Progenitor cell of endocrine pancreas (in vitro differentiated cells): Measurements from ENCODE around the gene POU2AF1. TPM values are rescaled to one million over a fixed set of nuclear protein-coding genes. Genes with fewer than 3 reads are reported as not detected.

Source experiments
- DNase-seq: peaks from one replicate; pipeline ENCODE4 v3.0.0; 2021; ENCODE audit warnings: low spot score; ENCODE audit not compliant: unreplicated experiment
- H3K27ac Mint-ChIP-seq: 2 replicates; pipeline ENCODE4 v1.8.0; 2021; ENCODE audit warnings: mild to moderate bottlenecking, moderate library complexity, mixed read lengths
- H3K27me3 Mint-ChIP-seq: 2 replicates; pipeline ENCODE4 v1.8.0; 2021; ENCODE audit warnings: mixed read lengths
- H3K36me3 Mint-ChIP-seq: 2 replicates; pipeline ENCODE4 v1.8.0; 2022; ENCODE audit warnings: mixed read lengths; ENCODE audit not compliant: insufficient read depth
- H3K4me1 Mint-ChIP-seq: 2 replicates; pipeline ENCODE4 v1.8.0; 2021; ENCODE audit warnings: low read depth, mixed read lengths
- H3K4me3 Mint-ChIP-seq: 2 replicates; pipeline ENCODE4 v1.8.0; 2021; ENCODE audit warnings: low read depth, mild to moderate bottlenecking, moderate library complexity, mixed read lengths
- H3K9me3 Mint-ChIP-seq: 2 replicates; pipeline ENCODE4 v1.8.0; 2021; ENCODE audit warnings: low read depth, mixed read lengths
- total RNA-seq: library from RNA; stranded (reverse); gene quantifications from 2 replicates; pipeline ENCODE4 v1.2.1, GENCODE V29; 2021
- TF ChIP-seq, protein P1 (sequence below): fragments of 200-600 bp; sonication (generic); IDR thresholded peaks from one replicate; pipeline ENCODE4 v1.5.0; 2021; ENCODE audit warnings: antibody characterized with exemption, mild to moderate bottlenecking; ENCODE audit not compliant: unreplicated experiment

POU2AF1 gene
- total RNA-seq, 1 donor from 2014 or later: 0.43 TPM

DNA sequence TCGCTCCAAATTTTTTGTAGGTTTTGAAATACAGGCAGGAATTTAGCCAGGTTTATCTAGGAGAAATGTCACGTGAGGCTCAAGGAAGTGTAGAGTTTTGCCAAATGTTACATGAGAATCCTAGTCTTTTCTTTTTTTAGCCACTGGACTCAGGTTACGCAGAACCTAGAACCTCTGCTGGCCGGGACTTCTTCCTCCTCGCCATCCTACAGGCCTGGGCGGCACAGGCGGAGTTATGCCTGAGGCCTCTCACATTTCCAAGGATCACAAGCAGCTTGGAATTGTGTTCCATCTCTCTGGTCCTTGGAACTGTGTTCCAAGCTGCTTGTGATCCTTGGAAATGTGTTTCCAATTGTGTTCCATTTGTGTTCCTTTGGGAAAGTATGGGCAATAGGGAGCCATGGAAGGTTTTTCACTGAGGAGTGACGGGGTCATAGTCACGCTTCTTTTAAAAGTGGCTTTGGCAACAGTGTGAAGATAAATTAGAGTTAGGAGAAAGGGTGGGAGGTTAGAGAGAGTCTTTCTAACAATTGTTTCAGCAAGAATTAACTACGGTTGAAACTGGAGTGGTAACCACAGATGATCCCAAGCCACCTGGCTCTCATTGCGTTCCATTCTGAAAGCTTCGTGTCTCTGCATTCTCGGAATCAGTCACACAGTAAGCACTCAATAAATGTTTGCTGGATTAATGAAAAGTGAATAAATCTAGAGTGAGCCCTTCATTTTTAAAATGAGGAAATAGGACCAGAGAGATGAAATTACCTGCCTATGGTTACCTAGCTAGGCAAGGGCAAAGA is 12.5 kb upstream of the POU2AF1 start:
- DNase-seq: no peak
- H3K9me3 Mint-ChIP-seq: no peaks in the 10 kb centered on the region
- H3K4me1 Mint-ChIP-seq: peaks cover 3% of the 10 kb centered on the region
- H3K27me3 Mint-ChIP-seq: no peaks in the 10 kb centered on the region
- no peak overlapping the region for H3K27ac Mint-ChIP-seq
- no peak overlapping the region for H3K4me3 Mint-ChIP-seq
- TF ChIP-seq, protein P1, sequence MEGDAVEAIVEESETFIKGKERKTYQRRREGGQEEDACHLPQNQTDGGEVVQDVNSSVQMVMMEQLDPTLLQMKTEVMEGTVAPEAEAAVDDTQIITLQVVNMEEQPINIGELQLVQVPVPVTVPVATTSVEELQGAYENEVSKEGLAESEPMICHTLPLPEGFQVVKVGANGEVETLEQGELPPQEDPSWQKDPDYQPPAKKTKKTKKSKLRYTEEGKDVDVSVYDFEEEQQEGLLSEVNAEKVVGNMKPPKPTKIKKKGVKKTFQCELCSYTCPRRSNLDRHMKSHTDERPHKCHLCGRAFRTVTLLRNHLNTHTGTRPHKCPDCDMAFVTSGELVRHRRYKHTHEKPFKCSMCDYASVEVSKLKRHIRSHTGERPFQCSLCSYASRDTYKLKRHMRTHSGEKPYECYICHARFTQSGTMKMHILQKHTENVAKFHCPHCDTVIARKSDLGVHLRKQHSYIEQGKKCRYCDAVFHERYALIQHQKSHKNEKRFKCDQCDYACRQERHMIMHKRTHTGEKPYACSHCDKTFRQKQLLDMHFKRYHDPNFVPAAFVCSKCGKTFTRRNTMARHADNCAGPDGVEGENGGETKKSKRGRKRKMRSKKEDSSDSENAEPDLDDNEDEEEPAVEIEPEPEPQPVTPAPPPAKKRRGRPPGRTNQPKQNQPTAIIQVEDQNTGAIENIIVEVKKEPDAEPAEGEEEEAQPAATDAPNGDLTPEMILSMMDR: no peak
- H3K36me3 Mint-ChIP-seq: no peaks in the 10 kb centered on the region

GRCh38 chr11:111388842-111389241 is 9.8 kb upstream of the POU2AF1 start:
- H3K27ac Mint-ChIP-seq: no peak overlapping the region
- H3K4me1 Mint-ChIP-seq: no peaks in the 10 kb centered on the region
- H3K36me3 Mint-ChIP-seq: no peaks in the 10 kb centered on the region
- H3K27me3 Mint-ChIP-seq: no peaks in the 10 kb centered on the region
- no peaks in the 10 kb centered on the region for H3K9me3 Mint-ChIP-seq
- TF ChIP-seq, protein P1: no peak
- DNase-seq: no peak
- H3K4me3 Mint-ChIP-seq: no peak overlapping the region

DNA sequence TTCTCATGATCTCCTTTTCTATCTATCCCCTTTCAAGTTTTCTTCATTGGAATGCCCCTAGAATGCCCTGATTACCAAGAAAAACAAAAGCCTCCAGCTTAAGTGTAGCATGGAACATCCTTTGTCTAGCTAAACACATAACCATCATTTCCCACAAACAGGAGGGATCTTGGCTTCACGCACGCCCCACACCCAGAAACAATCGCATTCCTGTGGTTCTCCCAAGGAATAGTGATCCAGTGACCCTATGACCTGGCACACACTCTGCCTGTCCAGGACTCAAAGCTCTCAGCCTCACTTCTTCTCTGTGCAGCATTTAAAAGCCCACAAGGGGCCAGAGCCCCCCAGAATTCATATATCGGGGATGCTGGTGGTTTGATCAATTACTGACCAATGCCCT is 9.3 kb upstream of the POU2AF1 start:
- Mint-ChIP-seq H3K27ac (no peak overlapping the region), H3K27me3 (no peaks in the 10 kb centered on the region), H3K4me1 (no peaks in the 10 kb centered on the region), H3K4me3 (no peak overlapping the region), H3K36me3 (no peaks in the 10 kb centered on the region), H3K9me3 (no peaks in the 10 kb centered on the region)
- TF ChIP-seq, protein P1: no peak
- DNase-seq: no peak

- Mint-ChIP-seq H3K9me3 (no peaks in the 10 kb centered on the region), H3K27ac (no peak overlapping the region), H3K36me3 (no peaks in the 10 kb centered on the region), H3K27me3 (no peaks in the 10 kb centered on the region), H3K4me3 (no peak overlapping the region), H3K4me1 (no peaks in the 10 kb centered on the region)
- no peak for DNase-seq
- TF ChIP-seq, protein P1: no peak
These were observed 8.3 kb upstream of the POU2AF1 start for GRCh38 chr11:111387363-111387762.

DNA sequence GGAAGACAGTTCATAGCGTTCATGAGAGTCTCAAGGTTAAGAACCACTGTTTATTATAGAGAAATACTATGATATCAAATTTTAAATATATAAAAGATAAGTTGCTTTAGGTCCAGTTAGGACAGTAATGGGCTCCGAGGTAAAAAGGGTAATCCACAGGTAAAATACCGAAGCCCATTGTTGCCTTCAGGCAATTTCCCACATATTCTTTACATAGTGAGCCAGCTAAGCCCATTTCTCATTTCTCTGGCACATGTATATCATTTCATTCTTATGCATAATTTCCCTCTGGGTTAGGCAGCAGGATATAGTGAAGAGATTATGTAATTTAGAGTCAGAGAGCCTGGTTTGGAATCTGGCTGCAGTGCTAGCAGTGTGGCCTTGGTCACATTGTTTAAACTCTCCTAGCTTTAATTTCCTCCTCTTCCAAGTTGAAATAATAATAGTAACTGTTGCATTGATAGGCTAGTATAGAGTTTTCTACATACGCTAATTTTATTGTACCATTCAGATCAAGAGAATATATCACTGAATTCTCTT is 7.6 kb upstream of the POU2AF1 start:
- TF ChIP-seq, protein P1: no peak
- Mint-ChIP-seq H3K36me3 (no peaks in the 10 kb centered on the region), H3K4me3 (no peak overlapping the region), H3K27ac (no peak overlapping the region), H3K27me3 (no peaks in the 10 kb centered on the region), H3K4me1 (no peaks in the 10 kb centered on the region), H3K9me3 (no peaks in the 10 kb centered on the region)
- DNase-seq: no peak
